ENCODE results near the gene DLG2. TPM values are rescaled to one million over a fixed set of nuclear protein-coding genes. Genes with fewer than 3 reads are reported as not detected.

The DLG2 gene
- total and polyA plus RNA-seq, 2 of the 8 experiments (the other 6 are each of a cell fraction or from before 2014, with no cell fraction given): 1.7 to 14.3 TPM

- Histone ChIP-seq H4K8ac (ENCODE audit: extremely low read depth, insufficient read depth, low read length) (no peak overlapping the region), H2BK5ac (ENCODE audit: low read depth, low read length) (no peak overlapping the region), H3K36me3 (ENCODE audit: control insufficient read depth in 2 of 4, insufficient read depth in 4 of 4, low read length in 3 of 4) (no peaks in the 10 kb centered on the region), H3K27me3 (replicated peaks in 1 of 4; ENCODE audit: control insufficient read depth in 3 of 4, extremely low read depth in 1 of 4, insufficient read depth in 3 of 4, low read length in 3 of 4) (no peaks in the 10 kb centered on the region), H3K23ac (ENCODE audit: insufficient read length) (no peak overlapping the region), H2BK20ac (ENCODE audit: low read length) (no peak overlapping the region), H2BK15ac (ENCODE audit: low read length) (no peak overlapping the region), H4K20me1 (replicated peaks in 1 of 2; ENCODE audit: control insufficient read depth in 1 of 2, insufficient read depth in 2 of 2, low read length in 2 of 2) (no peaks in the 10 kb centered on the region), H3K56ac (replicated peaks; ENCODE audit: insufficient read length, low read depth, low read length) (no peak overlapping the region), H4K91ac (replicated peaks; ENCODE audit: insufficient read length, low read length) (no peak overlapping the region), H2BK12ac (ENCODE audit: low read depth, low read length) (no peak overlapping the region), H3K23me2 (ENCODE audit: low read depth, low read length) (no peaks in the 10 kb centered on the region; the same call in 1 of the 2 replicates), H3K27ac (ENCODE audit: low read depth, low read length) (no peak overlapping the region), H3K4me3 (ENCODE audit: extremely low read depth in 1 of 4, insufficient read depth in 2 of 4, low read depth in 3 of 4, low read length in 4 of 4) (no peak overlapping the region), H3K4me2 (ENCODE audit: insufficient read depth in 1 of 2, low read depth in 2 of 2, low read length in 2 of 2) (no peak overlapping the region), H4K5ac (ENCODE audit: insufficient read length, low read depth, low read length) (no peak overlapping the region), H3K18ac (ENCODE audit: extremely low read depth, low read length) (no peak overlapping the region), H2BK120ac (replicated peaks; ENCODE audit: low read depth, low read length) (no peak overlapping the region), H3K9ac (replicated peaks in 1 of 4; ENCODE audit: extremely low read depth in 1 of 4, low read depth in 3 of 4, low read length in 3 of 4) (no peak overlapping the region), H2AFZ (ENCODE audit: low read length) (no peak overlapping the region), H3K79me2 (ENCODE audit: control insufficient read depth in 1 of 2, insufficient read depth in 2 of 2, low read length in 2 of 2) (no peaks in the 10 kb centered on the region), H3K4ac (replicated peaks; ENCODE audit: insufficient read length, low read depth, low read length) (no peak overlapping the region), H3K9me3 (ENCODE audit: insufficient read depth in 2 of 2, low read depth in 1 of 2, low read length in 1 of 2) (no peaks in the 10 kb centered on the region), H3K79me1 (ENCODE audit: low read depth, low read length) (no peaks in the 10 kb centered on the region), H2AK5ac (ENCODE audit: low read depth, low read length) (no peak overlapping the region), H3K14ac (ENCODE audit: insufficient read length) (no peak overlapping the region), H3K4me1 (replicated peaks in 1 of 4; ENCODE audit: control insufficient read depth in 3 of 4, insufficient read depth in 4 of 4, low read length in 3 of 4) (peaks cover 0 to 2% (median 0%) of the 10 kb centered on the region in 4 experiments; a peak in 1 of 7 replicates)
- DNase-seq (ENCODE audit: low read depth in 1 of 2, low spot score in 2 of 2) (no peak), FAIRE-seq (no peak)
- ChIA-PET POLR2A (ENCODE audit: partially characterized antibody) (no interaction called here), CTCF (ENCODE audit: partially characterized antibody) (interaction anchor here (0.6 to 2.0 kb wide), 2 partner anchors 9 to 13 kb away, joined by 4 read pairs; no protein-coding TSS in a partner anchor)
- no peak for TF ChIP-seq GABPA (IDR thresholded peaks at IDR 0.05; ENCODE audit: borderline replicate concordance, insufficient read depth, low read length)
- no peak for TF ChIP-seq JUN (IDR thresholded peaks at IDR 0.05; ENCODE audit: low read depth, low read length)
- no peak for TF ChIP-seq POU5F1 (IDR thresholded peaks at IDR 0.05; ENCODE audit: low read depth, low read length)
- no peak for TF ChIP-seq CHD1 (IDR thresholded peaks at IDR 0.05; ENCODE audit: low read depth, low read length)
- TF ChIP-seq YY1 (IDR thresholded peaks at IDR 0.05; ENCODE audit: low read depth, low read length): no peak
- TF ChIP-seq TBP (IDR thresholded peaks at IDR 0.05; ENCODE audit: low read depth, low read length): no peak
- no peak for TF ChIP-seq ASH2L (IDR thresholded peaks at IDR 0.05; ENCODE audit: low read length)
- no peak for TF ChIP-seq SP4 (IDR thresholded peaks at IDR 0.05; ENCODE audit: low read length)
- no peak for TF ChIP-seq SIX5 (IDR thresholded peaks at IDR 0.05; ENCODE audit: low read depth, low read length)
- WGBS, 2 experiments (ENCODE audit: extremely low coverage in 1 of 2, insufficient coverage in 1 of 2, insufficient read length in 1 of 2, insufficient replicate concordance in 2 of 2, low coverage in 1 of 2, low lambda C conversion rate in 2 of 2, missing lambda C conversion rate in 1 of 2): 91 to 96% methylated on average over 2 to 8 of the region's 8 CpGs
These were observed 2170.6 kb downstream of the DLG2 start for GRCh38 chr11:83456566-83456965.
